Suprapubic skin (tissue), 4 donors: ENCODE measurements around the gene TUBA1C. TPM values are rescaled to one million over a fixed set of nuclear protein-coding genes. Genes with fewer than 3 reads are reported as not detected.

Source experiments
- DNase-seq, 2 donors: peaks; one replicate each; pipeline ENCODE4 v3.0.0-alpha.2; 2019; ENCODE audit warnings: low spot score in 2 of 2
- H3K27ac ChIP-seq: fragments of 200-600 bp; sonication (generic); one replicate; pipeline ENCODE4 v1.5.1; 2019
- H3K27me3 ChIP-seq: fragments of 200-600 bp; sonication (generic); one replicate; pipeline ENCODE4 v1.5.1; 2019
- H3K36me3 ChIP-seq: fragments of 200-600 bp; sonication (generic); one replicate; pipeline ENCODE4 v1.5.1; 2019
- H3K4me1 ChIP-seq: fragments of 200-600 bp; sonication (generic); one replicate; pipeline ENCODE4 v1.5.1; 2019
- H3K4me3 ChIP-seq: fragments of 200-600 bp; sonication (generic); one replicate; pipeline ENCODE4 v1.5.1; 2019; ENCODE audit warnings: mild to moderate bottlenecking
- H3K9me3 ChIP-seq: fragments of 200-600 bp; sonication (generic); one replicate; pipeline ENCODE4 v1.5.1; 2019
- CTCF ChIP-seq, 2 donors: fragments of 200-600 bp in 1 of 2; fragments of 450-650 bp in 1 of 2; sonication (generic) in 1 of 2; IDR thresholded peaks; one replicate each; pipeline ENCODE4 v1.5.1; 2016 to 2019; ENCODE audit warnings: antibody characterized with exemption in 2 of 2, mild to moderate bottlenecking in 1 of 2, moderate library complexity in 1 of 2
- EP300 ChIP-seq: sonication (generic); formaldehyde crosslinking; IDR thresholded peaks from one replicate; pipeline ENCODE4 v1.6.1; 2017; ENCODE audit warnings: antibody characterized with exemption
- POLR2A ChIP-seq, 2 donors: fragments of 450-650 bp; IDR thresholded peaks; one replicate each; pipeline ENCODE4 v1.6.1; 2017; ENCODE audit warnings: antibody characterized with exemption in 2 of 2, mild to moderate bottlenecking in 2 of 2, moderate library complexity in 2 of 2
- POLR2AphosphoS5 ChIP-seq, 3 donors: sonication (generic); formaldehyde crosslinking; IDR thresholded peaks; one replicate each; pipeline ENCODE4 v1.6.1; 2017; ENCODE audit warnings: antibody characterized with exemption in 3 of 3
- WGBS: methylation state at CpG from one replicate; pipeline ENCODE4 v1.1.5; 2018; 5-methylcytosine and 5-hydroxymethylcytosine counted together
- total RNA-seq, 4 donors: library from RNA; depleted of rRNA; stranded (reverse); fragments of >200 nt; gene quantifications; one replicate each; pipeline ENCODE4 v1.1.0, GENCODE V29; 2016

TUBA1C gene
- 100 to 1,000 TPM; 115 to 747 (median 609) TPM for total RNA-seq

- Histone ChIP-seq H3K27ac (peak within 1 kb of the TSS; percentile 100), H3K4me1 (peaks cover 73% of the 10 kb centered on the region), H3K36me3 (peaks cover 9% of the 10 kb centered on the region), H3K9me3 (no peaks in the 10 kb centered on the region), H3K27me3 (no peaks in the 10 kb centered on the region), H3K4me3 (peak within 1 kb of the TSS; percentile 92)
- DNase-seq = peak; percentile 93
- 2% methylated on average over 45 of the region's 61 CpGs for WGBS
- peak; percentile 73 to 96 (median 93) for TF ChIP-seq POLR2AphosphoS5 (IDR thresholded peaks at IDR 0.05)
- no peak for TF ChIP-seq CTCF (IDR thresholded peaks at IDR 0.05)
- no peak for TF ChIP-seq EP300
- peak in 1 of 2 donors; percentile 92 for TF ChIP-seq POLR2A (IDR thresholded peaks at IDR 0.05)
Observed at GRCh38 chr12:49264873-49265792, at the start of gene TUBA1C. Gene TUBA1C, plus strand, starts transcription at chr12:49265082. Its CDS starts 100 bp downstream, at chr12:49265182.

GRCh38 chr12:49219417-49220026 lies 45.4 kb upstream of the TUBA1C start:
- DNase-seq = peak in 1 of 2 donors; percentile 27
- WGBS = 84% methylated on average over 11 of the region's 11 CpGs
- TF ChIP-seq POLR2AphosphoS5 (IDR thresholded peaks at IDR 0.05) (no peak), POLR2A (IDR thresholded peaks at IDR 0.05) (no peak), CTCF (IDR thresholded peaks at IDR 0.05) (no peak), EP300 (no peak)

GRCh38 chr12:49220972-49221371 lies 43.9 kb upstream of the TUBA1C start:
- H3K9me3 ChIP-seq = no peaks in the 10 kb centered on the region
- H3K27me3 ChIP-seq = no peaks in the 10 kb centered on the region
- H3K4me1 ChIP-seq = peaks cover 5% of the 10 kb centered on the region
- no peak overlapping the region for H3K27ac ChIP-seq
- no peak overlapping the region for H3K4me3 ChIP-seq
- 89% methylated on average over 4 of the region's 4 CpGs for WGBS
- peak in 1 of 2 donors; percentile 15 for DNase-seq
- TF ChIP-seq CTCF (IDR thresholded peaks at IDR 0.05) (no peak), POLR2A (IDR thresholded peaks at IDR 0.05) (no peak), EP300 (no peak), POLR2AphosphoS5 (IDR thresholded peaks at IDR 0.05) (no peak)
- no peaks in the 10 kb centered on the region for H3K36me3 ChIP-seq

More at GRCh38 chr12:49219417-49220026, 45.4 kb upstream of the TUBA1C start:
- no peaks in the 10 kb centered on the region for H3K27me3 ChIP-seq
- no peaks in the 10 kb centered on the region for H3K9me3 ChIP-seq
- H3K36me3 ChIP-seq = no peaks in the 10 kb centered on the region
- H3K27ac ChIP-seq = no peak overlapping the region
- H3K4me3 ChIP-seq = no peak overlapping the region
- peaks cover 10% of the 10 kb centered on the region for H3K4me1 ChIP-seq

GRCh38 chr12:49223122-49223521 lies 41.8 kb upstream of the TUBA1C start:
- Histone ChIP-seq H3K9me3 (no peaks in the 10 kb centered on the region), H3K36me3 (no peaks in the 10 kb centered on the region), H3K27ac (peak overlapping the region; percentile 69), H3K4me3 (no peak overlapping the region), H3K27me3 (no peaks in the 10 kb centered on the region), H3K4me1 (peaks cover 5% of the 10 kb centered on the region)
- WGBS = 91% methylated on average over 1 of the region's 1 CpG
- peak in 1 of 2 donors; percentile 31 for DNase-seq
- no peak for TF ChIP-seq POLR2A (IDR thresholded peaks at IDR 0.05)
- no peak for TF ChIP-seq POLR2AphosphoS5 (IDR thresholded peaks at IDR 0.05)
- no peak for TF ChIP-seq EP300
- no peak for TF ChIP-seq CTCF (IDR thresholded peaks at IDR 0.05)
